GM21576 (cell line): ENCODE results near the gene GFI1.
"Not testable (repeated sequence)": the region's sequence is repeated elsewhere in the genome, so short reads cannot be mapped to it uniquely, and the experiment has no call there.

ENCODE experiments used
- ATAC-seq: cut with Tn5 transposase; IDR thresholded peaks from one replicate; pipeline ENCODE4 v1.9.1; 2021; ENCODE audit warnings: mild to moderate bottlenecking, moderate library complexity; ENCODE audit not compliant: unreplicated experiment

GFI1 gene

DNA sequence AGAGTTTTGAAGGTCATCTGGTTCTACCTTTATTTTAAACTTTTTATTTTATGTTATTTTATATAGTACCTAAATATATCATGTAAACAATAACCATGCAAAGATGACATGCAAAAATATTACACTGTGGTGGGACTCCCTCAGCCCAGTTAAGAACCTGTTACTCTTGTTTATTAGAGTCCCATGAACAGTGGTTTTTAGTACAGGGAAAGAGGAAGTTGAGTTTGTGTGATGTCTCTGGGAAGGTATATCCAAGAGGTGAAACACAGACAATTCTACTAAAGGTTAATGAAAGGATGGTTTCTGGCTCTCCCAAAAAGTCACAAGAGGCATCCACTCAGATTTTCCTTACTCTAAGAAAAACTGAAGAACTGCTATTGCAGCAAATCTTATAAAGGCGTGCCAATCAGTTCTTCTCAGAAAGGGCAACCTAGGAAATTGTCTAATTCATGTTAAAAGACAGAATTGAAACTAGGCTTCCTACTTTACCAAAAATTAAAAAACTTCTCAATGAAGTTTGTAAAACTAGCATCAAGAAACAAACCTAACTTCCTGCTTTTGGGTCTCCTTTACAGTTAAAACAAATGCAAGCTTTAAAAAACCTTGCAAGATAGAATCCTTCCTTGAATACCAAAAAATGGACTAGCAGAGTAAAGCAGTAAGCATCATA lies 19.9 kb downstream of the GFI1 start:
- no peak for ATAC-seq

DNA sequence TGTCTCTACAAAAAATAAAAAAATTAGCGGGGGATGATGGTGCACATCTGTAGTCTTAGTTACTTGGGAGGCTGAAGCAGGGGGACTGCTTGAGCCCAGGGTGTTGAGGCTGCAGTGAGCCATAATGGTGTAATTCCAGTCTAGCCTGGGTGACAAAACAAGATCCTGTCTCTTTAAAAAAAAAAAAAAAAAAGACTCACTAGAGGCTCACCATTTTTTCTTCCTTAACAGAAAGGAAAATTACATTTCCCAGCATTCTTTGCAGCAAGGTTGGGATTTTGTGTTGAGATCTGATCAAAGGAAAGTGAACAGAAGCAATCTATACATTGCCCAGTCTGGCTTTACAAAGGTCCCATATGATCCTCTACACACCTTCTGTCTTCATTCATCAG lies 21.5 kb downstream of the GFI1 start:
- ATAC-seq = no peak

DNA sequence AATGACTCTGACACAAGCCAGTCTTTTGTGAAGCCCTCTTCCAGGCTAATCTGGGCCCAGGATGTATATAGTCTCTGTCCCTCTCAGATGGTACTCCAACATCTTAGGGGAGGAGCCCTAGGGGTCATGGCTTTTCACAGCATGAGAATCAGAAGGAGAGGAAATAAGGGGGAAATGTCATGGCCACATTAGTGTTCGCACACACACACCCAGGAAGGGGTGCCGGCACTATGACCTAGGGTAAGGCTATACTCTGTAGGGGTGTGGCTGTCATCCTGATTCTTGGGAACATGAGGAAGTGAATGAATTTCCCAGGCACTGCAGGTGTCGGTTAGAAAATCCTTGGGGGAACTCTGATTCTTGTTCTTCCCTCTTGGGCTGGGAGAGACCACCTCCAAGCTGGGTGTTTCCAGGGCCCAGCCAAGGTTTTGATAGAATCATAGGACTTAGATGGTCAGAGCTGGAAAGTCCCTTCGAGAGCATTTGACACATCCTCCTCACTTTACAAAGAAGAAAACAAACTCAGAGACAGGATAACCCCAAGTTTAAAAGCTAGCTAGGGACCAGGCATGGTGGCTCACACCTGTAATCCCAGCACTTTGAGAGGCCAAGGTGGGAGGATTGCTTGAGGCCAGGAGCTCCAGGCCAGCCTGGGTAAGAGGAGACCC lies 22.0 kb downstream of the GFI1 start:
- no peak for ATAC-seq

DNA sequence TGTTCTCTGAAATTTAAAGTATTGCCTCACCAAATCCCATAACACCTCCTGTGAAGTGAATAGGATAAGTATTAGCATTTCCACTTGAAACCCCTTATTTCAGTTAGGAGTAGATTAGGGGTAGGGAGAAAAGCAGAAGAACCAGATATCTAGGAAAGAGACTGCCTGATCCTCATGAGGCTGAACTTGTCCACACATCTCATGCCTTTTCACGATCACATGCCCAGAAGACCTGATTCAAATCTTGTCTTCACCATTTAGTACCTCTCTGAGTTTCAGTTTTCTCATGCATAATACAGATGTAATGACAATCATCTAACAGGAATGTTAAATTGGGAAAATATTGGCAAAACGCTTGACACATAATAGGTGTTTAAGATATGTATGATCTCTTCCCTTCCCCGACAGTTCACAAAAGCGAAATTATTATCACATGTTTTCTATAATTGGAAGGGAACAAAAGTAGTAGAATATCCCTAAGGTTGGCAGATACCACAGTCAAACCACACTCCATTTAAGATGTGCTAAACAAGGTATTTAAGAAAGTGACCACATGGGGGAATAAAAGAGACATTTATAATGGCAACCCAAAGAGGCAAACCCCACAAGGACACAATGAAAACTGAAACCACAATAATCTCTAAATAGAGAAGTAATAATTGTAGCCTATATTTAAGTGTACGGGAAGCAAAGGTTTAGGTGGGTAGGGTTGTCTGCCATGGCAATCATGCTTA lies 25.2 kb downstream of the GFI1 start:
- ATAC-seq = peak; percentile 75

DNA sequence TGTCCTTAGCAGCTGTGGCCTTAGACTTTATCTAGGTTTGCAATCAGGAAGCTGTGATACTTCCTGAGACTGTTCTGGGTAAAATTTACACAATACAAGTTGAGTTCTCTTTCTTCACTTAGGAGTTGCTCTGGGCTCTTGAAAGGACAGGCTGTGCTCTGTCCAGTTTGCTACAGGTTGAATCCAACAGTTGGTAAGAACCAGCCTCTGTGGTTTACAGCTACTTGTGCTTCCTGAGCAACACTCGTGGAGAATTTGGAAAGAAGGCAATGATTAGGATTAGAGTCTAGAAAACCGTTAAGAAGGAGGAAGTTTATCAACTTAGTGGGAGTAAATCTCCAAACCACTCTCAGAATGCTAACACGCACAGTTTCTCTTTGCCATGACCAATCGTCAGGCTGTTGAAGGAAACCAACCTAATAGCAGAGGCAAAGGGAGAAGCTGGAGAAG lies 26.8 kb downstream of the GFI1 start:
- ATAC-seq = no peak

DNA sequence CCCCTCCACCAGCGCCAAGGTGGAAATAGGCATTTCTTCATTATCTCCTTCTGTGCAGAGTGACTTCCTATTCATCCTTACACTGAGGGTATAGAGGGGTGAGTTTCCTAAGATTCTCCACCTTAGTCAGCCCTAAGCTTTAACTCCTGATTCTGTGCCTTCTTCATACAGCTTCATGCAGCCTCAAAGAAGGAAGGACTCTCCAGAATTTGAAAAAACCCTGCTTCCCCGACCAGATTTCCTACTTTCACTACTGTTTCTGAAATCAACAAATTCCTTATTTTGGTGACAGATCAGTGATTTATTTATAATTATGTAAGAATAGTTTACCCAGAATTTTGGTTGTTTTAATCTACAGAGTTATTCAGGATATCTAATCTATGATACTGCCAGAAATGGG lies 28.6 kb downstream of the GFI1 start:
- no peak for ATAC-seq

DNA sequence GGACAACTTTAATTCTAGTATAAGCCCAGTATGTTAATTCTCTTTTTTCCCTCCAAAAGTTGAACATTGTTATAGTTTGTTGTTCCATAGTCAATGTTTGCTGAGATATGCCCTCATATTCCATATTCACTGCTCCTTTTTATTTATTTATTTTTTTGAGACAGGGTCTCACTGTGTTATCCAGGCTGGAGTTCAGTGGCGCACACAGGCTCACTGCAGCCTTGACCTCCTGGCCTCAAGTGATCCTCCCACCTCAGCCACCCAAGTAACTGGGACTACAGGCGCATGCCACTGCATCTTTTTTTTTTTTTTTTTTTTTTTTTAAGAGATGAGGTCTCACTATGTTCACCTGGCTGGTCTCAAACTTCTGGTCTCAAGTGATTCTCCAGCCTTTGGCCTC lies 38.7 kb downstream of the GFI1 start:
- no peak for ATAC-seq

DNA sequence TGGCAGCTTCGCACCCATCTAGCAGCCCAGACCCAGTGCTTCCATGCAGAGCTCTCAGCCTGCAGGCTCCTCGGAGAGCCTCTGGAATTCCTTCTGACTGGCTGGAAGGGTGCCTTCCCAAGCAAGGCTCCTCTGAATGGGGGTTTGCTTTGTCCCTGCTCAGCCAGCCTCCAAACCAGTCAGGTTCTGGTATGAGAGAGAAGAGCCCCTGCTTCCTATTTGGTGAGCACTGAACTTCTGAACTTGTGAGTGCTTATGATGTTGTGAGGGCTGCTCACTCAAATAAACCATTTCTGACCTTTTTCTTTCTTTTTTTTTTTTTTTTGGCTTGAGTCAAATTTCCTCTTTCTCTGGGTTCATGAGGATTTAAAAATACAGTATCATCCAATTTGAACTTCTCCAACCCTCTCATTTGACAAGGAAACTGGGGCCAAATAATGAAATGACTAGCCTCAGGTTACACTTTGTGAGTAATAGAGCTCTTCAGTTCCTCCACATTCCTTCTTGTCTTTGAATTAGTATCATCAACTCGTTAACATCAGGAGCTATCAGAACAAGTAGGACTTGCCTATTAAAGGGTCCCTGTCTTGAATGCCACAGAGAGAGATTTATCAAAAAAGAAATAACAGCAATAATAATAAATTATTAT lies 39.6 kb downstream of the GFI1 start:
- ATAC-seq = no peak

DNA sequence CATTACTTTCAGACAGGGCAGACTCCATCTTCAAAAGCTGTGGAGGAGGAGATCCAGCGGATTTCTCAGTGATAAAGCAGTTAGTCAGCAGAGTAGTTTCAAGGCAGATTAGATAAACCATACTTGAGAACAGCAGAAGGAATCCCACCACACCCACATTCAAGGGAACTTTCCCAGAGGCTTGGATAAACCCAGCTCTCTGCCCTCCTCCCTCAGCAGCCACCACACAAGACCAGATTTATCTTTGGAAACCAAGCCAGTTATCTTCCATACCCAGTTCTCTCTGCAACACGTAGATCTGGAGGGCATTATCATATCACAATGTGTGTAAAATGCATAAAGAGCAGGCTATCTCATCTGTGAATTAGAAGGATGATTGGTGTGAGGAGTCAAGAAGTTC lies 40.2 kb downstream of the GFI1 start:
- no peak for ATAC-seq

DNA sequence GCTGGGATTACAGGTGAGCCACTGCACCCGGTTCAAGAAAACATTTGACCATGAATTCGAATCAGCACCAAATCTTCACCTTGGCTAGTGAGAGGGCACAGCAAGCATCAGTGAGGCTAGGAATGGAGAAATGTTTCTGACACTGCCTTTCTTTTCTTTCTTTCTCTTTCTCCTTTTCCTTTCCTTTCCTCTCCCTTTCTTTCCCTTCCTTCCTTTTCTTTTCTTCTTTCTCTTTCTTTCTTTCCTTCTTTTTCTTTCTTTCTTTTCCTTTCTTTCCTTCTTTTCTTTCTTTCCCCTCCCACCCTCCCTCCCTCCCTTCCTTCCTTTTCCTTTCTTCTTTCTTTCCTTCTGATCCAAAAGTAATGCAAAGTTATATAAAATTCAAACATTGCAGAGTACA lies 40.9 kb downstream of the GFI1 start:
- no peak for ATAC-seq

DNA sequence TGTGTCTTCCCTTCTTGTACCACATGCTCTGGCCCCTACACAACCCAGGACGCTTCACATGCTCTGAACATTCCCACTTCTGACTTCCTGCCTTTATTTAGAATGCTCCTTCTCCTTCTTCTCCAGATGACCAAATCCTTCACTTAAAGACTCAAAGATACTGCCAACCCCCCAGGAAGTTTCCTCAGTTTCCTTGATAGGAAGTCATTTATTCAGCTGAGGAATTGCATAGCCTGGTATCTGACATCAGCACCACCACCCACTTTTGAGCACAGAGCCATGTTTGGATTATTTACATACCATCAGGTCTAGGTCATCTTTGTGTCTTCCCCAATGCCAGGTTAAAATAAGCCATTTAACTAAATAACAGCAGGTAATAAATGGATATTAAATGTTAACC lies 42.4 kb downstream of the GFI1 start:
- no peak for ATAC-seq

DNA sequence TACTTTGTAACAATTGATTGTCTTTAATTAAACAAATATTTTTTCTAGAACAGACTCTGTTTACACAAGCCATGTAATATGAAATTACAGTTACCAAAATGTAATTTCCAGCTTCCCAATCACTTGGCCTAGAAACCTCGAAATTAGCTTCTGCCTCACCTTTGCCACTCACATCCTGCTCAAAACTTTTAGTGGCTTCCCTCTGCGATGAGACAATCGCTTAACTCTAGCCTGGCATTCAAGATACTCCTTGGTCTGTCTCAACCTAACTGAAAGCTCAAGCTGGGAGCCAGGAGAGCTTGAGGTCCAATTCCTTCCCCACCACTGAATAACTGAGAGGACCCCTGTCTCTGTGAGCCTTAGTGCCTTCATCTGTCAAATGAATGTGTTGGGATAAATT lies 42.8 kb downstream of the GFI1 start:
- no peak for ATAC-seq

DNA sequence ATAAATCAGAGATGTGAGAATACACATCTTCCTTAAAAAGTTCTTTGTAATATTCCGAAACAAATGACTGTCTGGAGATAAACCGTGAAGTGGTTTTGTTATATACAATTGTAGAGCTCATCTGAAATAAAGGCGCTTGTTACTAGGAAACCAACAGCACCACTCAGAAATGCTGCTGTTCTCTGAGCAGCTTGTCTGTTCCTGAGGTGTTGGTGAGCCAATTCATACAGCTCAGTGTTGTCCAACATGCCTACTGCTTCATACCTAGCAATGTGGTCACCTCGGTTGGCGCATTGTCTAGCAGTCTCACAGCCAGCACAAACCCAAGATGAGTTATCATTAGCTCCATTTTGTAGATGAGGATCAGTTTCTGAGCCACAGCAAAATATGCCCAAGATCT lies 44.4 kb downstream of the GFI1 start:
- no peak for ATAC-seq

DNA sequence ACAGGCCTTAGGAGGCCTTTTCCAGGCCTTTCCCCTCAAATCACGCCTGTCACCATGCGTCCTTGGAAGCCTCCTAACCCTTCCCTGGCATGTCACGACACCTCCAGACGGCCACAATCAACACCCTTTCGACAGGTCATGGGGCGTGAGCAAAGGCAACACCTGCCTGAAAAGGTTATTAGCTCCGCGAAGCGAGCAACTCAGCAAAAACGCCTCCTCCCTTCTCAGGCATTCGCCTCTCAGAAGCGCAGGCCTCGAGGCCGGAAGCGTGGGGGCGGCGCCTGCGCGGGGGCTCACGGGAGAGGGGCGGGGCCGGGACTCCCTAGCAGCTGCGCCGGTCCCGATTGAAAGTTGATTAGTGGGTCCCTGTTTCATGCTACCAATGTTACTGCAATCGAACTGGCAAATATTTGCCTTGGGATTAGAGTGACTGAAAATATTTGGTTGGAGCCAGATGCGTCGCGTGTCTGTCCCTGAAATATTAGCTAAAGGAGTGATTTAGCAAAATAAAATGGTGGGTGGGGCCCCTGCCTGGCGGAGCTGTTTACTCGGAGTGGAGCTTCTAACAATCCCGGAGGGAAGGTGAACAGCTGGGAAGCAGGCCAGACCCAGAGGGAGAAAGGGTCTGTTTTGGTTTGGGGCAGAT lies 44.9 kb downstream of the GFI1 start:
- no peak for ATAC-seq

DNA sequence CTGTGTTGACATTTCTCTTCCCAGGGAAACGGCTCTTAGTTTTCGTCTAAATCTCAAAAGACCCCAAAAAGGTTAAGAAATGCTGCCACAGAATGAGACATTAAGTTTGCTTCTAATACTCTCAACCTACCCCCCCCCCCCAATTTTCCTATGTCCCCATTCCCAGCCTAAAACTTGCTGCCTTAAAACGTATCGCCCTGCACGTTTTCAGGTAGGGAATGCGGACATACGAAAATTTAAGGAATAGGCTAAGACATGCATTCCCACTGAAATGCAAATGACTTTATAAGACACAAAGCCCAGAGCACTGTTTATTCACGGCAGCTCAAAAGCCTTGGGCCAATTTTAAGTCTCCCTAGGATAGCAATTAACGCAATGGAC lies 45.4 kb downstream of the GFI1 start:
- no peak for ATAC-seq

DNA sequence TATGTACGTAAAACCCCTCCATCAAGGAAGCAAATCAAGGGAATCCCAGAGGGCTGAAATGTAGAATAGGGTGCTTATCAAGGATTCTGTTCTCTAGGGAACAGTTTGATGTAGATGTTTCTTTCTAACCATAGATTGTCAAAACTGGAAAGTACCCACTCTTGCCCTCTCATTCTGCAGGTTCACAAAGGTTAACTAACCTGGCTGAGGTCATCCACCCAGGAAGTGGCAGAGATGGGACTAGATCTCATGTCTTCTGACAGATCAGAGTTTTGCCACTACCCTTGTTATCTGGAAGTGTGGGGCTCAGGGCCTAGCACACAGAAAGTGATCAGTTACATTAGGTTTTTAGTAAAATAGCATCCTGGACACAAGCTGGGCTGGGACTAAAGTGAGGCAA lies 47.4 kb downstream of the GFI1 start:
- ATAC-seq = no peak

DNA sequence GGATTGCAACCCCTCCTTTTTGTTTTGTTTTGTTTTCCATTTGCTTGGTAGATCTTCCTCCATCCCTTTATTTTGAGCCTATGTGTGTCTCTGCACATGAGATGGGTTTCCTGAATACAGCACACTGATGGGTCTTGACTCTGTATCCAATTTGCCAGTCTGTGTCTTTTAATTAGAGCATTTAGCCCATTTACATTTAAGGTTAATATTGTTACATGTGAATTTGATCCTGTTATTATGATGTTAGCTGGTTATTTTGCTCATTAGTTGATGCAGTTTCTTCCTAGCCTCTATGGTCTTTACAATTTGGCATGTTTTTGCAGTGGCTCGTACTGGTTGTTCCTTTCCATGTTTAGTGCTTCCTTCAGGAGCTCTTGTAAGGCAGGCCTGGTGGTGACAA lies 52.2 kb downstream of the GFI1 start:
- ATAC-seq = not testable (repeated sequence)

DNA sequence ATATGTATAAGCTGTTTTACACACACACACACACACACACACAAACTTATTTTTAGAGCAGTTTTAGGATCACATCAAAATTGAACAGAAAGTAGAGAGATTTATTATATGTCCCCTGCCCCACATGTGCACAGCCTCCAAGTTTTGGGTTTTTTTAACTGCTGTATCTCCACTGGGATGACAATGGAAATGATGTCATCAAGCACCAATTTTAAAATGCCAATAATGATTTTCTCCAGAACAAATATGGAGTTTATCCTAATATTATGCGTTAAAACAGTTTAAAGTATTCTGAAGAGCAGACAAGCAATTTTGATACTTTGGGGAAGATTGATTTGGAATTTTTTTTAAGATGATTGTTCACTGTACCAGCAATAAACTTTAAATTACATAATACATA lies 56.7 kb downstream of the GFI1 start:
- no peak for ATAC-seq

DNA sequence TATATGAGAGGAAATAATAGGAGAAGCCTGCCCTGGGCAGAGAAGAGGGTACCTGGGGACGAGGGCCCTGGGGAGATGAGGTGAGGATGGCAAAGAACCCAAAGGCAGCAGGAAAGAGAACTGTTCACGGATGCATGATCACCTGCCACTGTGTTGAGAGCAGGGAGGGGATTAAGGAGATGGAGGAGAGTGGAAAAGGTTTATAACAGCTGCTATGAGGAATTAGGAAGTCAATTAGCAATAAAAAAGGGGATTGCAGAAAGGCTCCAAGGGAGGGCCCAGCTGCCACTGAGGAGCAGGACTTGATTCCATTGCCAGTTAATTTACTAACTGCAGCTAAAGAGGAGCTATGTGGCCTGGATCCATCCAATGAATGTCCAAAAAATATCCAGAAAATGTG lies 61.1 kb downstream of the GFI1 start:
- no peak for ATAC-seq
